ENCODE measurements around the gene DMAC2L. TPM values are rescaled to one million over a fixed set of nuclear protein-coding genes. Genes with fewer than 3 reads are reported as not detected.
A peak's percentile ranks its signal among the peaks of the same experiment; 100 is the strongest.

Gene DMAC2L
- total RNA-seq, 1 experiment from 2014 or later = 14.0 TPM

GRCh38 chr14:50308363-50308915, 3.7 kb upstream of the DMAC2L start (continued):
- no peak for TF ChIP-seq GRHL2 (CRISPR knock-in tag; IDR thresholded peaks at IDR 0.05; ENCODE audit: insufficient replicate concordance, severe bottlenecking)

DNA sequence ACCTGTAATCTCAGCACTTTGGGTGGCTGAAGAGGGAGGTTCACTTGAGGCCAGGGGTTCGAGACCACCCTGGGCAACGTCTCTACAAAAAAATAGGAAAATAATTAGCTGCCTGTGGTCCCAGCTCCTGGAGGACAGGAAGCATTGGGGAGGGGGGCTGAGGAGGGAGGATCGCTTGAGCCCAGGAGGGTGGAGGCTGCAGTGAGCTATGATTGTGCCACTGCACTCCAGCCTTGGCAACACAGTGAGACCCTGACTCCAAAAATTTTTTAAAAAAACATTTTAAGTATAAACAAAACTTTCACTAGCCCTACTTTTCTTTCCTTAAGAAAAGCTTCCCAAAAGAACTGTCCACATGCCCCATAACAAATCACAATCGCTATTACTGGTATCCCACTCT, 1.7 kb upstream of the DMAC2L start:
- CTCF ChIA-PET = interaction anchor here (1.1 to 2.4 kb wide), 2 partner anchors 11 to 230 kb away, joined by 7 to 20 read pairs; no protein-coding TSS in a partner anchor
- no peak overlapping the region for H3K27ac Mint-ChIP-seq
- no peak for ATAC-seq

More for the DNA sequence above, 1.7 kb upstream of the DMAC2L start:
- peaks cover 28% of the 10 kb centered on the region for H3K36me3 Mint-ChIP-seq
- H3K4me3 Mint-ChIP-seq = peak overlapping the region; percentile 86
- peaks cover 25% of the 10 kb centered on the region for H3K4me1 Mint-ChIP-seq
- TF ChIP-seq ZNF532 (CRISPR knock-in tag; IDR thresholded peaks at IDR 0.05; ENCODE audit: borderline replicate concordance) (no peak), NR1H2 (CRISPR knock-in tag; IDR thresholded peaks at IDR 0.05) (no peak), USF1 (CRISPR knock-in tag; IDR thresholded peaks at IDR 0.05) (no peak), ZNF396 (CRISPR knock-in tag; IDR thresholded peaks at IDR 0.05; ENCODE audit: borderline replicate concordance) (no peak), SMAD4 (CRISPR knock-in tag; IDR thresholded peaks at IDR 0.05) (no peak), E2F1 (CRISPR knock-in tag; IDR thresholded peaks at IDR 0.05) (no peak)
- TF ChIP-seq, protein P1, sequence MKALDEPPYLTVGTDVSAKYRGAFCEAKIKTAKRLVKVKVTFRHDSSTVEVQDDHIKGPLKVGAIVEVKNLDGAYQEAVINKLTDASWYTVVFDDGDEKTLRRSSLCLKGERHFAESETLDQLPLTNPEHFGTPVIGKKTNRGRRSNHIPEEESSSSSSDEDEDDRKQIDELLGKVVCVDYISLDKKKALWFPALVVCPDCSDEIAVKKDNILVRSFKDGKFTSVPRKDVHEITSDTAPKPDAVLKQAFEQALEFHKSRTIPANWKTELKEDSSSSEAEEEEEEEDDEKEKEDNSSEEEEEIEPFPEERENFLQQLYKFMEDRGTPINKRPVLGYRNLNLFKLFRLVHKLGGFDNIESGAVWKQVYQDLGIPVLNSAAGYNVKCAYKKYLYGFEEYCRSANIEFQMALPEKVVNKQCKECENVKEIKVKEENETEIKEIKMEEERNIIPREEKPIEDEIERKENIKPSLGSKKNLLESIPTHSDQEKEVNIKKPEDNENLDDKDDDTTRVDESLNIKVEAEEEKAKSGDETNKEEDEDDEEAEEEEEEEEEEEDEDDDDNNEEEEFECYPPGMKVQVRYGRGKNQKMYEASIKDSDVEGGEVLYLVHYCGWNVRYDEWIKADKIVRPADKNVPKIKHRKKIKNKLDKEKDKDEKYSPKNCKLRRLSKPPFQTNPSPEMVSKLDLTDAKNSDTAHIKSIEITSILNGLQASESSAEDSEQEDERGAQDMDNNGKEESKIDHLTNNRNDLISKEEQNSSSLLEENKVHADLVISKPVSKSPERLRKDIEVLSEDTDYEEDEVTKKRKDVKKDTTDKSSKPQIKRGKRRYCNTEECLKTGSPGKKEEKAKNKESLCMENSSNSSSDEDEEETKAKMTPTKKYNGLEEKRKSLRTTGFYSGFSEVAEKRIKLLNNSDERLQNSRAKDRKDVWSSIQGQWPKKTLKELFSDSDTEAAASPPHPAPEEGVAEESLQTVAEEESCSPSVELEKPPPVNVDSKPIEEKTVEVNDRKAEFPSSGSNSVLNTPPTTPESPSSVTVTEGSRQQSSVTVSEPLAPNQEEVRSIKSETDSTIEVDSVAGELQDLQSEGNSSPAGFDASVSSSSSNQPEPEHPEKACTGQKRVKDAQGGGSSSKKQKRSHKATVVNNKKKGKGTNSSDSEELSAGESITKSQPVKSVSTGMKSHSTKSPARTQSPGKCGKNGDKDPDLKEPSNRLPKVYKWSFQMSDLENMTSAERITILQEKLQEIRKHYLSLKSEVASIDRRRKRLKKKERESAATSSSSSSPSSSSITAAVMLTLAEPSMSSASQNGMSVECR (CRISPR knock-in tag; IDR thresholded peaks at IDR 0.05; ENCODE audit: borderline replicate concordance) = no peak
- peaks cover 6% of the 10 kb centered on the region; the same call in 1 of the 2 replicates for H3K27me3 Mint-ChIP-seq (ENCODE audit: low read depth)
- H3K9me3 Mint-ChIP-seq = peaks cover 15% of the 10 kb centered on the region
- DNase-seq (ENCODE audit: low spot score) = no peak
- POLR2A ChIA-PET = interaction anchor here (0.7 kb wide), 1 partner anchor 78 kb away, joined by 7 read pairs; no protein-coding TSS in a partner anchor
